Mesendoderm (in vitro differentiated cells): Measurements from ENCODE around the gene SH3BP5.

Source experiments
- DNase-seq: peaks from one replicate; pipeline ENCODE4 v3.0.0; 2013
- H2AK5ac ChIP-seq: 2 replicates; pipeline ENCODE4 v1.6.1; 2013; ENCODE audit warnings: low read length, inconsistent platforms
- H2BK120ac ChIP-seq: 2 replicates; pipeline ENCODE4 v1.6.1; 2013; ENCODE audit warnings: low read depth, mild to moderate bottlenecking, low read length, moderate library complexity, mixed read lengths
- H2BK15ac ChIP-seq: replicated peaks from 2 replicates; pipeline ENCODE4 v1.6.1; 2013; ENCODE audit warnings: low read depth, mild to moderate bottlenecking, moderate library complexity
- H2BK5ac ChIP-seq: 2 replicates; pipeline ENCODE4 v1.6.1; 2013; ENCODE audit warnings: low read length, inconsistent platforms
- H3K18ac ChIP-seq: 2 replicates; pipeline ENCODE4 v1.6.1; 2013; ENCODE audit warnings: mild to moderate bottlenecking, low read length, mixed read lengths
- H3K23ac ChIP-seq: one replicate; pipeline ENCODE4 v1.6.1; 2013; ENCODE audit warnings: low read length
- H3K27ac ChIP-seq: 2 replicates; pipeline ENCODE4 v1.5.1; 2013; ENCODE audit warnings: low read depth, mild to moderate bottlenecking, inconsistent platforms, low read length, moderate library complexity
- H3K27me3 ChIP-seq: 2 replicates; pipeline ENCODE4 v1.6.1; 2013; ENCODE audit warnings: low read length, control low read depth, mild to moderate bottlenecking, inconsistent platforms; ENCODE audit not compliant: insufficient read depth, poor library complexity
- H3K36me3 ChIP-seq: 2 replicates; pipeline ENCODE4 v1.6.1; 2013; ENCODE audit warnings: low read length, inconsistent platforms; ENCODE audit not compliant: control insufficient read depth, insufficient read depth
- H3K4ac ChIP-seq: one replicate; pipeline ENCODE4 v1.6.1; 2013; ENCODE audit warnings: low read depth, mild to moderate bottlenecking, low read length, moderate library complexity
- H3K4me1 ChIP-seq: 2 replicates; pipeline ENCODE4 v1.6.1; 2013; ENCODE audit warnings: low read depth, low read length, inconsistent platforms; ENCODE audit not compliant: control insufficient read depth
- H3K4me2 ChIP-seq: 2 replicates; pipeline ENCODE4 v1.6.1; 2013; ENCODE audit warnings: low read length
- H3K4me3 ChIP-seq: 2 replicates; pipeline ENCODE4 v1.5.1; 2013; ENCODE audit warnings: mild to moderate bottlenecking, low read length
- H3K56ac ChIP-seq: one replicate; pipeline ENCODE4 v1.6.1; 2013; ENCODE audit warnings: low read length
- H3K79me1 ChIP-seq: 2 replicates; pipeline ENCODE4 v1.6.1; 2013; ENCODE audit warnings: low read length, inconsistent platforms
- H3K79me2 ChIP-seq: 2 replicates; pipeline ENCODE4 v1.6.1; 2013; ENCODE audit warnings: mild to moderate bottlenecking, low read length; ENCODE audit not compliant: control insufficient read depth, insufficient read depth
- H3K9ac ChIP-seq: 2 replicates; pipeline ENCODE4 v1.6.1; 2013; ENCODE audit warnings: low read length, inconsistent platforms
- H4K5ac ChIP-seq: one replicate; pipeline ENCODE4 v1.6.1; 2013; ENCODE audit warnings: low read length
- H4K8ac ChIP-seq: one replicate; pipeline ENCODE4 v1.6.1; 2013; ENCODE audit warnings: low read depth, mild to moderate bottlenecking, control low read depth, low read length, moderate library complexity
- WGBS: extraction: QIAGEN DNeasy Blood & Tissue Kit; methylation state at CpG from one replicate; pipeline ENCODE4 v1.1.7; 2013; ENCODE audit warnings: low lambda C conversion rate, missing lambda C conversion rate; ENCODE audit not compliant: insufficient coverage; ENCODE audit errors: extremely low coverage; 5-methylcytosine and 5-hydroxymethylcytosine counted together

SH3BP5 gene

GRCh38 chr3:15312550-15312949, 19.8 kb downstream of the SH3BP5 start:
- Histone ChIP-seq H2BK15ac (no peak overlapping the region), H3K56ac (no peak overlapping the region), H3K4ac (no peak overlapping the region), H3K27ac (no peak overlapping the region), H3K4me2 (no peak overlapping the region), H3K36me3 (no peaks in the 10 kb centered on the region), H3K23ac (no peak overlapping the region), H3K79me2 (no peaks in the 10 kb centered on the region), H3K9ac (no peak overlapping the region), H4K5ac (no peak overlapping the region), H3K4me1 (peaks cover 4% of the 10 kb centered on the region), H2AK5ac (no peak overlapping the region), H3K4me3 (no peak overlapping the region), H3K79me1 (no peaks in the 10 kb centered on the region), H2BK120ac (no peak overlapping the region), H2BK5ac (no peak overlapping the region), H4K8ac (no peak overlapping the region), H3K27me3 (no peaks in the 10 kb centered on the region), H3K18ac (no peak overlapping the region)
- no CpG with 5 or more reads among the region's 2 CpGs for WGBS
- DNase-seq, result no peak

GRCh38 chr3:15310491-15311370, 21.7 kb downstream of the SH3BP5 start:
- Histone ChIP-seq H3K36me3 (no peaks in the 10 kb centered on the region), H3K4me1 (peaks cover 4% of the 10 kb centered on the region)
- WGBS, result no CpG with 5 or more reads among the region's 6 CpGs

DNA sequence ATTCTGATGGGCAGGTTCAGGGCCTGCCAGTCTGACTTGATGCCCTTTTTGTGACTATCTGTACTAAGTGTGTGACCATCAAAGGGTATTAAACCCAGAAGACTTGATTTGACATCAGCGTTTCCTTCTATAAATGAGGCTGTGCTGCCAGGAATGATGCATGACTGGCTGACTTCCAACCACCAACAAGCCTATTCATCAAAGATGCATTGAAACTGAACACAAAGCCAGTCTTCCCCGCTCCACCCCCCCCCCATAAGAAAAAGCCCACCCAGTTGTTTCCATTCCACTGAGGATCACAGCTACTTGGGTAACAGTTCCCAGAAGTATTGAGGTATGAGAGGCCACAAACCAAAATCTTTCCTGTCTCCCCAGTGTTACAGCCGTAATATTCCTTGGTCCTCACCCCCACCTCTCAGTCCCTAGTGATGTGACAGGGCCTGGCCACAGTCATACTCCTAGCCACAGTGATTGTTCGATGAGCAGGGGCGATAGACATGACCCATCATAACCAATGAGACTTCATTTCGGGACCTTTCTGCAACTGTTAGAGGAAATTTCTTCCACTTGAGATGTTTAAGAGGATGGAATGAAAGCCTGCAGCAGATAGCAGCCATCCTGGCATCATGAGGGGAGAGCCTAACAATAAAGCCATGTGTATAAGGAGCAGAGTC, 22.6 kb downstream of the SH3BP5 start:
- Histone ChIP-seq H3K79me1 (no peaks in the 10 kb centered on the region), H3K9ac (no peak overlapping the region), H3K4me2 (no peak overlapping the region), H3K4me1 (peaks cover 8% of the 10 kb centered on the region), H3K18ac (peak overlapping the region; percentile 93), H4K8ac (no peak overlapping the region), H2BK120ac (peak overlapping the region; percentile 82), H3K4ac (no peak overlapping the region), H4K5ac (no peak overlapping the region), H3K36me3 (no peaks in the 10 kb centered on the region), H3K27me3 (no peaks in the 10 kb centered on the region), H2BK5ac (no peak overlapping the region), H3K56ac (no peak overlapping the region), H2BK15ac (peak overlapping the region; percentile 60), H2AK5ac (no peak overlapping the region), H3K4me3 (no peak overlapping the region), H3K27ac (peak overlapping the region; percentile 59), H3K23ac (no peak overlapping the region), H3K79me2 (no peaks in the 10 kb centered on the region)
- no CpG with 5 or more reads among the region's 6 CpGs for WGBS
- DNase-seq, result no peak

More at GRCh38 chr3:15310491-15311370, 21.7 kb downstream of the SH3BP5 start:
- H2BK5ac ChIP-seq, result no peak overlapping the region
- no peak overlapping the region for H2AK5ac ChIP-seq
- no peak overlapping the region for H4K8ac ChIP-seq
- H3K79me2 ChIP-seq, result no peaks in the 10 kb centered on the region
- H2BK15ac ChIP-seq, result no peak overlapping the region
- no peak overlapping the region for H4K5ac ChIP-seq
- no peak overlapping the region for H3K4me3 ChIP-seq
- H3K56ac ChIP-seq, result no peak overlapping the region
- H3K4ac ChIP-seq, result no peak overlapping the region
- H3K18ac ChIP-seq, result peak overlapping the region; percentile 93
- H3K4me2 ChIP-seq, result no peak overlapping the region
- H3K79me1 ChIP-seq, result no peaks in the 10 kb centered on the region
- peak overlapping the region; percentile 59 for H3K27ac ChIP-seq
- DNase-seq, result peak; percentile 85
- no peaks in the 10 kb centered on the region for H3K27me3 ChIP-seq
- H2BK120ac ChIP-seq, result peak overlapping the region; percentile 82
- H3K23ac ChIP-seq, result no peak overlapping the region
- no peak overlapping the region for H3K9ac ChIP-seq

- Histone ChIP-seq H3K4me2 (no peak overlapping the region), H2BK120ac (peak overlapping the region; percentile 14), H2BK15ac (no peak overlapping the region), H4K5ac (no peak overlapping the region), H3K9ac (no peak overlapping the region), H3K4ac (no peak overlapping the region), H3K4me1 (peaks cover 8% of the 10 kb centered on the region), H2BK5ac (no peak overlapping the region), H3K4me3 (no peak overlapping the region), H3K79me1 (no peaks in the 10 kb centered on the region), H2AK5ac (no peak overlapping the region), H3K79me2 (no peaks in the 10 kb centered on the region), H3K36me3 (no peaks in the 10 kb centered on the region), H3K27me3 (no peaks in the 10 kb centered on the region), H3K56ac (no peak overlapping the region), H4K8ac (no peak overlapping the region), H3K27ac (no peak overlapping the region), H3K23ac (no peak overlapping the region), H3K18ac (peak overlapping the region; percentile 9)
- WGBS, result no CpG with 5 or more reads among the region's 11 CpGs
- no peak for DNase-seq
These were observed 24.8 kb downstream of the SH3BP5 start for GRCh38 chr3:15307580-15307979.

- no peak overlapping the region for H3K27ac ChIP-seq
- H3K4ac ChIP-seq, result peak overlapping the region; percentile 6
- no CpG with 5 or more reads among the region's 5 CpGs for WGBS
- DNase-seq, result no peak
- no peak overlapping the region for H3K56ac ChIP-seq
- H3K79me1 ChIP-seq, result no peaks in the 10 kb centered on the region
- no peak overlapping the region for H4K8ac ChIP-seq
- H2AK5ac ChIP-seq, result no peak overlapping the region
- no peaks in the 10 kb centered on the region for H3K36me3 ChIP-seq
- H3K27me3 ChIP-seq, result no peaks in the 10 kb centered on the region
- no peak overlapping the region for H3K23ac ChIP-seq
- peak overlapping the region; percentile 81 for H3K18ac ChIP-seq
- no peaks in the 10 kb centered on the region for H3K79me2 ChIP-seq
- peak overlapping the region; percentile 66 for H2BK15ac ChIP-seq
- no peak overlapping the region for H2BK5ac ChIP-seq
- no peak overlapping the region for H4K5ac ChIP-seq
- H3K4me1 ChIP-seq, result peaks cover 8% of the 10 kb centered on the region
- H3K9ac ChIP-seq, result no peak overlapping the region
- no peak overlapping the region for H3K4me3 ChIP-seq
- H3K4me2 ChIP-seq, result no peak overlapping the region
- H2BK120ac ChIP-seq, result peak overlapping the region; percentile 32
These were observed 25.4 kb downstream of the SH3BP5 start for GRCh38 chr3:15306979-15307359.
